HEK293 (cell line): ENCODE results near the gene RSPH3.

Experiments used
- CTCF ChIA-PET: fragments of 350-600 bp; formaldehyde crosslinking; extraction: SDS; loops from one replicate; lab custom pipeline; 2021; ENCODE audit warnings: antibody characterized with exemption; lab: Yijun Ruan, JAX
- POLR2A ChIA-PET: fragments of 300-600 bp; formaldehyde crosslinking; extraction: SDS; loops from one replicate; lab custom pipeline; 2020; ENCODE audit warnings: antibody characterized with exemption, inconsistent platforms; lab: Yijun Ruan, JAX
- H3K27ac ChIP-seq: fragments of 200-500 bp; sonication (Bioruptor generic); 2 replicates; pipeline ENCODE4 v1.5.1; 2014; ENCODE audit warnings: low read depth, low read length, control low read depth, inconsistent platforms; ENCODE audit errors: extremely low read depth
- H3K36me3 ChIP-seq, 2 experiments: fragments of 200-500 bp in 1 of 2; sonication (Bioruptor generic) in 1 of 2; 1 replicate in 1 of 2; 2 replicates in 1 of 2; pipeline ENCODE4 v1.5.1; 2014 to 2017; ENCODE audit warnings: inconsistent platforms in 2 of 2, low read length in 2 of 2; ENCODE audit not compliant: control insufficient read depth in 2 of 2, insufficient read depth in 1 of 2
- H3K4me1 ChIP-seq: fragments of 200-500 bp; sonication (Bioruptor generic); 2 replicates; pipeline ENCODE4 v1.5.1; 2014; ENCODE audit warnings: mild to moderate bottlenecking, low read length, inconsistent platforms; ENCODE audit not compliant: control insufficient read depth, insufficient read depth
- H3K4me3 ChIP-seq: 2 replicates; pipeline ENCODE4 v1.5.1; 2011; ENCODE audit warnings: low read depth, mild to moderate bottlenecking, control low read depth, low read length, moderate library complexity
- H3K9me3 ChIP-seq: fragments of 200-500 bp; sonication (Bioruptor generic); 2 replicates; pipeline ENCODE4 v1.5.1; 2014; ENCODE audit warnings: low read depth, low read length, inconsistent platforms; ENCODE audit not compliant: control insufficient read depth, insufficient read depth
- FEZF1 ChIP-seq: fragments of 450-650 bp; formaldehyde crosslinking; IDR thresholded peaks from 2 replicates; pipeline ENCODE4 v1.5.1; 2016; ENCODE audit warnings: missing biosample characterization, missing genetic modification characterization
- HOXC10 ChIP-seq: sonication (generic); formaldehyde crosslinking; IDR thresholded peaks from 2 replicates; pipeline ENCODE4 v1.8.1; 2023; ENCODE audit warnings: mild to moderate bottlenecking, missing genetic modification reagents
- HOXD13 ChIP-seq: sonication (generic); formaldehyde crosslinking; IDR thresholded peaks from 2 replicates; pipeline ENCODE4 v1.8.0; 2022; ENCODE audit warnings: missing genetic modification reagents, borderline replicate concordance
- KLF10 ChIP-seq: fragments of 450-650 bp; IDR thresholded peaks from 2 replicates; pipeline ENCODE4 v1.5.1; 2018; ENCODE audit warnings: missing biosample characterization, mild to moderate bottlenecking, missing genetic modification characterization
- KLF17 ChIP-seq: fragments of 450-650 bp; formaldehyde crosslinking; IDR thresholded peaks from 2 replicates; pipeline ENCODE4 v1.5.1; 2016; ENCODE audit warnings: missing biosample characterization, missing genetic modification characterization
- MEIS1 ChIP-seq: sonication (generic); formaldehyde crosslinking; IDR thresholded peaks from 2 replicates; pipeline ENCODE4 v1.8.1; 2022; ENCODE audit warnings: missing genetic modification reagents, mild to moderate bottlenecking, borderline replicate concordance
- MZF1 ChIP-seq: fragments of 450-650 bp; formaldehyde crosslinking; IDR thresholded peaks from 2 replicates; pipeline ENCODE4 v1.5.1; 2017; ENCODE audit warnings: missing biosample characterization, missing genetic modification characterization, borderline replicate concordance
- REPIN1 ChIP-seq: fragments of 450-650 bp; formaldehyde crosslinking; IDR thresholded peaks from 2 replicates; pipeline ENCODE4 v1.5.1; 2017; ENCODE audit warnings: missing biosample characterization, missing genetic modification characterization, low read depth
- SCRT1 ChIP-seq: fragments of 450-650 bp; formaldehyde crosslinking; IDR thresholded peaks from 2 replicates; pipeline ENCODE4 v1.5.1; 2016; ENCODE audit warnings: missing biosample characterization, missing genetic modification characterization, borderline replicate concordance
- SP7 ChIP-seq: fragments of 450-650 bp; formaldehyde crosslinking; IDR thresholded peaks from 2 replicates; pipeline ENCODE4 v1.5.1; 2016; ENCODE audit warnings: missing biosample characterization, missing genetic modification characterization
- YY2 ChIP-seq: fragments of 450-650 bp; formaldehyde crosslinking; IDR thresholded peaks from 2 replicates; pipeline ENCODE4 v1.5.1; 2016; ENCODE audit warnings: missing biosample characterization, missing genetic modification characterization
- ZBTB6 ChIP-seq: fragments of 450-650 bp; formaldehyde crosslinking; IDR thresholded peaks from 2 replicates; pipeline ENCODE4 v1.5.1; 2017; ENCODE audit warnings: missing biosample characterization, missing genetic modification characterization
- ZFP69B ChIP-seq: fragments of 450-650 bp; formaldehyde crosslinking; IDR thresholded peaks from 2 replicates; pipeline ENCODE4 v1.5.1; 2016; ENCODE audit warnings: missing biosample characterization, missing genetic modification characterization
- ZNF112 ChIP-seq: fragments of 450-650 bp; formaldehyde crosslinking; IDR thresholded peaks from 2 replicates; pipeline ENCODE4 v1.5.0; 2017; ENCODE audit warnings: missing biosample characterization, missing genetic modification characterization
- ZNF221 ChIP-seq: fragments of 450-650 bp; formaldehyde crosslinking; IDR thresholded peaks from 2 replicates; pipeline ENCODE4 v1.5.1; 2017; ENCODE audit warnings: missing biosample characterization, missing genetic modification characterization, borderline replicate concordance
- ZNF23 ChIP-seq: fragments of 450-650 bp; formaldehyde crosslinking; IDR thresholded peaks from 2 replicates; pipeline ENCODE4 v1.5.1; 2016; ENCODE audit warnings: missing biosample characterization, missing genetic modification characterization, borderline replicate concordance
- ZNF239 ChIP-seq: fragments of 450-650 bp; formaldehyde crosslinking; IDR thresholded peaks from 2 replicates; pipeline ENCODE4 v1.5.1; 2016; ENCODE audit warnings: missing biosample characterization, missing genetic modification characterization
- ZNF24 ChIP-seq: fragments of 450-650 bp; formaldehyde crosslinking; IDR thresholded peaks from 2 replicates; pipeline ENCODE4 v1.5.1; 2016; ENCODE audit warnings: missing biosample characterization, missing genetic modification characterization
- ZNF248 ChIP-seq: fragments of 450-650 bp; formaldehyde crosslinking; IDR thresholded peaks from 2 replicates; pipeline ENCODE4 v1.5.1; 2017; ENCODE audit warnings: missing biosample characterization, missing genetic modification characterization
- ZNF341 ChIP-seq: fragments of 450-650 bp; formaldehyde crosslinking; IDR thresholded peaks from 2 replicates; pipeline ENCODE4; 2016; ENCODE audit warnings: low read depth, missing biosample characterization, missing genetic modification characterization
- ZNF354C ChIP-seq: fragments of 450-650 bp; formaldehyde crosslinking; IDR thresholded peaks from 2 replicates; pipeline ENCODE4 v1.5.1; 2016; ENCODE audit warnings: missing biosample characterization, missing genetic modification characterization, low read depth, borderline replicate concordance
- ZNF416 ChIP-seq: fragments of 450-650 bp; formaldehyde crosslinking; IDR thresholded peaks from 2 replicates; pipeline ENCODE4 v1.5.1; 2016; ENCODE audit warnings: missing biosample characterization, missing genetic modification characterization
- ZNF488 ChIP-seq: fragments of 450-650 bp; formaldehyde crosslinking; IDR thresholded peaks from 2 replicates; pipeline ENCODE4 v1.5.1; 2016; ENCODE audit warnings: missing biosample characterization, missing genetic modification characterization
- ZNF510 ChIP-seq: fragments of 450-650 bp; formaldehyde crosslinking; IDR thresholded peaks from 2 replicates; pipeline ENCODE4 v1.5.1; 2018; ENCODE audit warnings: mild to moderate bottlenecking, missing genetic modification characterization, missing biosample characterization; ENCODE audit not compliant: insufficient replicate concordance
- ZNF555 ChIP-seq: fragments of 450-650 bp; formaldehyde crosslinking; conservative IDR thresholded peaks from 2 replicates; pipeline ENCODE4 v1.5.1; 2017; ENCODE audit warnings: missing biosample characterization, mild to moderate bottlenecking, missing genetic modification characterization, inconsistent platforms
- ZNF600 ChIP-seq: fragments of 450-650 bp; formaldehyde crosslinking; IDR thresholded peaks from 2 replicates; pipeline ENCODE4 v1.5.1; 2016; ENCODE audit warnings: missing biosample characterization, missing genetic modification characterization
- ZNF639 ChIP-seq: fragments of 450-650 bp; formaldehyde crosslinking; IDR thresholded peaks from 2 replicates; pipeline ENCODE4 v1.5.1; 2016; ENCODE audit warnings: missing biosample characterization, missing genetic modification characterization
- ZNF776 ChIP-seq: fragments of 450-650 bp; formaldehyde crosslinking; IDR thresholded peaks from 2 replicates; pipeline ENCODE4 v1.5.0; 2017; ENCODE audit warnings: missing biosample characterization, missing genetic modification characterization, borderline replicate concordance
- ZNF843 ChIP-seq: fragments of 450-650 bp; formaldehyde crosslinking; IDR thresholded peaks from 2 replicates; pipeline ENCODE4 v1.5.1; 2016; ENCODE audit warnings: missing biosample characterization, missing genetic modification characterization
- TF ChIP-seq, protein P1 (sequence below): fragments of 450-650 bp; formaldehyde crosslinking; IDR thresholded peaks from 2 replicates; pipeline ENCODE4 v1.5.1; 2016; ENCODE audit warnings: missing biosample characterization, missing genetic modification characterization

RSPH3 gene, protein sequence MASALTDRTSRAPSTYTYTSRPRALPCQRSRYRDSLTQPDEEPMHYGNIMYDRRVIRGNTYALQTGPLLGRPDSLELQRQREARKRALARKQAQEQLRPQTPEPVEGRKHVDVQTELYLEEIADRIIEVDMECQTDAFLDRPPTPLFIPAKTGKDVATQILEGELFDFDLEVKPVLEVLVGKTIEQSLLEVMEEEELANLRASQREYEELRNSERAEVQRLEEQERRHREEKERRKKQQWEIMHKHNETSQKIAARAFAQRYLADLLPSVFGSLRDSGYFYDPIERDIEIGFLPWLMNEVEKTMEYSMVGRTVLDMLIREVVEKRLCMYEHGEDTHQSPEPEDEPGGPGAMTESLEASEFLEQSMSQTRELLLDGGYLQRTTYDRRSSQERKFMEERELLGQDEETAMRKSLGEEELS

DNA sequence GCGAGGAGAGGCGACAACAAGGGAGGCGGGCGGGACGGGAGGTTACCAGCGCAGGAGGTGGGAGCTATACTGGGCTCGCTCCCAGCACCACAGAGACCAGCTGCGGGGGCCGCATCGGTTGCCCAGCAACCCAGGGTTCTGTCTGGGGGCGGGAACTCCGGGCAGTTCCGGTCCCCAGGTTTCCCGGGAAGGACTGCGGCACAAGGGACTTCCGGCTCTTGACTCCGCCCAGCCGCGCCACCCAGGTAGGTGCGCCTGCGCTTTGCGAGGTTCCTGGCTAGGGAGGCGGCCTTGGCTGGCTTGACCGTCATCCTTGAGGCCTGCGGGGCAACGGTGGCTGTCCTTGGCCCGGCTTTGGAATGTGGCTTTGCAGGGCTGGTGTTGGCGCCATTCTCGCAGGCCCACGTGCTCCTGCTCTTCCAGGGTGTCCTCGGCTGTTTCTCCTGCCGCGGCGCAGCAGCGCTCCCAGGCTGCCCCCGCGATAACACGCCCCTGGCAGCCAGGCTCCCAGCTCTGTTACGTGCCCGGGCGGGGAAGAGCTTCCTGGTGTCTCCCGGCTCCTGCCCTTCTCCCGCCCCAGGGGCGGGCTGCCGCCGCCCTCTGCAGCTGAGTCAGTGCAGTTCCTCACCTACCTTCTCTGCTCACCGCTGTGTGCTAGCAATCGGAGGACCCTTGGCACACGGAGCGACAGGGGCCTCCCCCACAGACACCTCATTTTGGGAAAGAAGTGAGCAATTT is at the start of gene RSPH3:
TSS of gene RSPH3 (minus strand) at position 537 of the 738 bp plus-strand sequence. CDS start 652 bp downstream, outside the sequence.
- POLR2A ChIA-PET: interaction anchor here (0.6 to 2.2 kb wide), 19 partner anchors 9 to 758 kb away, joined by 3 to 15 read pairs (median 4); partner anchors contain the start of genes DYNLT1 and WTAP
- CTCF ChIA-PET: interaction anchor here (0.5 to 2.4 kb wide), 15 partner anchors 9 to 521 kb away, joined by 3 to 11 read pairs (median 5); partner anchors contain the start of gene TAGAP
- peak within 1 kb of the TSS; percentile 75 for H3K4me3 ChIP-seq
- H3K36me3 ChIP-seq: peaks cover 0 to 4% of the 10 kb centered on the region in 2 experiments; a peak in 2 of 3 replicates
- peak within 1 kb of the TSS; percentile 93 for H3K27ac ChIP-seq
- no peaks in the 10 kb centered on the region for H3K9me3 ChIP-seq
- no peaks in the 10 kb centered on the region for H3K4me1 ChIP-seq
- TF ChIP-seq YY2 (tag by site-specific recombination) (peak; percentile 57; the same call in 1 of the 2 replicates), ZNF555 (tag by site-specific recombination) (no peak), ZNF776 (tag by site-specific recombination) (no peak), ZNF843 (tag by site-specific recombination) (peak; percentile 84), ZNF112 (tag by site-specific recombination) (no peak), ZNF23 (no peak), ZNF416 (tag by site-specific recombination) (no peak), ZNF600 (tag by site-specific recombination) (peak; percentile 96), ZNF248 (tag by site-specific recombination) (no peak), ZNF488 (tag by site-specific recombination) (no peak), ZNF239 (0 out of 2 replicates have a peak, but pooled peaks have one; percentile 29), SP7 (tag by site-specific recombination) (peak; percentile 91), MZF1 (tag by site-specific recombination) (peak; percentile 70), ZNF510 (tag by site-specific recombination) (no peak), FEZF1 (tag by site-specific recombination) (no peak), ZNF639 (tag by site-specific recombination) (0 out of 2 replicates have a peak, but pooled peaks have one; percentile 44), ZBTB6 (tag by site-specific recombination) (peak; percentile 36; the same call in 1 of the 2 replicates), KLF10 (peak; percentile 58; the same call in 1 of the 2 replicates), ZFP69B (tag by site-specific recombination) (peak; percentile 78; the same call in 1 of the 2 replicates), ZNF221 (tag by site-specific recombination) (no peak), ZNF24 (tag by site-specific recombination) (no peak; the same call in 1 of the 2 replicates), MEIS1 (CRISPR knock-in tag) (no peak), REPIN1 (0 out of 2 replicates have a peak, but pooled peaks have one; percentile 40), ZNF354C (tag by site-specific recombination) (no peak), KLF17 (tag by site-specific recombination) (peak; percentile 93), HOXD13 (CRISPR knock-in tag) (no peak), HOXC10 (CRISPR knock-in tag) (no peak), SCRT1 (tag by site-specific recombination) (no peak), ZNF341 (tag by site-specific recombination) (peak; percentile 100)
- TF ChIP-seq, protein P1, sequence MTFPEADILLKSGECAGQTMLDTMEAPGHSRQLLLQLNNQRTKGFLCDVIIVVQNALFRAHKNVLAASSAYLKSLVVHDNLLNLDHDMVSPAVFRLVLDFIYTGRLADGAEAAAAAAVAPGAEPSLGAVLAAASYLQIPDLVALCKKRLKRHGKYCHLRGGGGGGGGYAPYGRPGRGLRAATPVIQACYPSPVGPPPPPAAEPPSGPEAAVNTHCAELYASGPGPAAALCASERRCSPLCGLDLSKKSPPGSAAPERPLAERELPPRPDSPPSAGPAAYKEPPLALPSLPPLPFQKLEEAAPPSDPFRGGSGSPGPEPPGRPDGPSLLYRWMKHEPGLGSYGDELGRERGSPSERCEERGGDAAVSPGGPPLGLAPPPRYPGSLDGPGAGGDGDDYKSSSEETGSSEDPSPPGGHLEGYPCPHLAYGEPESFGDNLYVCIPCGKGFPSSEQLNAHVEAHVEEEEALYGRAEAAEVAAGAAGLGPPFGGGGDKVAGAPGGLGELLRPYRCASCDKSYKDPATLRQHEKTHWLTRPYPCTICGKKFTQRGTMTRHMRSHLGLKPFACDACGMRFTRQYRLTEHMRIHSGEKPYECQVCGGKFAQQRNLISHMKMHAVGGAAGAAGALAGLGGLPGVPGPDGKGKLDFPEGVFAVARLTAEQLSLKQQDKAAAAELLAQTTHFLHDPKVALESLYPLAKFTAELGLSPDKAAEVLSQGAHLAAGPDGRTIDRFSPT: peak; percentile 93
